H1 (cell line): ENCODE data around the gene IFT43. TPM values are rescaled to one million over a fixed set of nuclear protein-coding genes. Genes with fewer than 3 reads are reported as not detected.

Experiments
- ASH2L ChIP-seq: fragments of 200-600, 300-600 bp; sonication (generic); IDR thresholded peaks from one replicate; pipeline ENCODE4 v1.7.1; 2017; ENCODE audit warnings: low read length
- polyA plus RNA-seq, 7 experiments: library from polyadenylated mRNA; depleted of rRNA in 3 of 7; stranded (reverse) in 5 of 7; unstranded in 2 of 7; fragments of >200 nt in 5 of 7; fragments of 200-250 nt in 2 of 7; gene quantifications; 1 replicate in 5 of 7; 2 replicates in 1 of 7; 4 replicates in 1 of 7; pipeline versions ENCODE4 v1.2.1 to v1.2.3, GENCODE V29; 2011 to 2013; ENCODE audit warnings: missing spikeins in 2 of 7, mixed read lengths in 2 of 7
- total RNA-seq: library from RNA; stranded (reverse); fragmentation: NEBNext Ultra II Directional; extraction: Animal tissue kit (Norgen Biotek cat#: 25700); gene quantifications from 2 replicates; pipeline ENCODE4 v1.2.1, GENCODE V29; 2021

The IFT43 gene
- total and polyA plus RNA-seq, 2 of the 8 experiments (the other 6 are each of a cell fraction or from before 2014, with no cell fraction given) = 17.0 to 20.8 TPM

GRCh38 chr14:76112889-76113624 is 127.5 kb downstream of the IFT43 start (continued):
- no peak for TF ChIP-seq ASH2L
